HepG2 (cell line): Measurements from ENCODE around the gene CNR2. TPM values are rescaled to one million over a fixed set of nuclear protein-coding genes. Genes with fewer than 3 reads are reported as not detected.

ENCODE experiments used
- HMGXB3 ChIP-seq: sonication (generic); formaldehyde crosslinking; IDR thresholded peaks from 2 replicates; pipeline ENCODE4 v1.4.0; 2020; ENCODE audit warnings: missing genetic modification reagents, borderline replicate concordance
- HNRNPL ChIP-seq: fragments of 200-400 bp; formaldehyde crosslinking; IDR thresholded peaks from 2 replicates; pipeline ENCODE4 v1.6.1; 2017; ENCODE audit warnings: mild to moderate bottlenecking, low read depth, low read length
- NFE2L1 ChIP-seq: sonication (generic); formaldehyde crosslinking; IDR thresholded peaks from 2 replicates; pipeline ENCODE4 v1.4.0; 2020; ENCODE audit warnings: missing genetic modification reagents, mild to moderate bottlenecking, borderline replicate concordance
- POGZ ChIP-seq: sonication (generic); formaldehyde crosslinking; IDR thresholded peaks from 2 replicates; pipeline ENCODE4 v1.4.0; 2020; ENCODE audit warnings: mild to moderate bottlenecking, missing genetic modification reagents
- PRDM10 ChIP-seq: sonication (generic); formaldehyde crosslinking; IDR thresholded peaks from 2 replicates; pipeline ENCODE4 v1.4.0; 2020; ENCODE audit warnings: low read depth, missing genetic modification reagents
- ZFP36L2 ChIP-seq: sonication (generic); formaldehyde crosslinking; IDR thresholded peaks from 2 replicates; pipeline ENCODE4 v1.4.0; 2020; ENCODE audit warnings: missing genetic modification reagents
- ZNF513 ChIP-seq: sonication (generic); formaldehyde crosslinking; conservative IDR thresholded peaks from 2 replicates; pipeline ENCODE4 v1.5.0; 2020; ENCODE audit warnings: missing genetic modification reagents
- ZNF530 ChIP-seq: sonication (generic); formaldehyde crosslinking; IDR thresholded peaks from 2 replicates; pipeline ENCODE4 v1.5.0; 2020; ENCODE audit warnings: low read depth, mild to moderate bottlenecking, missing genetic modification reagents
- ZSCAN31 ChIP-seq: sonication (generic); formaldehyde crosslinking; IDR thresholded peaks from 2 replicates; pipeline ENCODE4 v1.5.0; 2020; ENCODE audit warnings: low read depth, mild to moderate bottlenecking, missing genetic modification reagents
- polyA plus RNA-seq, 8 experiments: library from polyadenylated mRNA; depleted of rRNA in 3 of 8; stranded (reverse) in 7 of 8; unstranded in 1 of 8; fragments of >200 nt; fragmentation: Illumina TruSeq in 4 of 8; extraction: Trizol in 4 of 8; gene quantifications; 2 replicates each; pipeline versions ENCODE4 v1.2.1 to v1.2.3, GENCODE V29; 2011 to 2016; ENCODE audit warnings: low read depth in 4 of 8, missing spikeins in 1 of 8, mixed read lengths in 1 of 8; ENCODE audit not compliant: insufficient read depth in 1 of 8
- total RNA-seq, 5 experiments: library from RNA; depleted of rRNA; stranded (reverse); fragments of >200 nt; fragmentation: Illumina TruSeq; extraction: Trizol; gene quantifications; 2 replicates each; pipeline ENCODE4 v1.2.3, GENCODE V29; 2016; ENCODE audit warnings: low read depth in 1 of 5
- TF ChIP-seq, protein P1 (sequence below): sonication (generic); formaldehyde crosslinking; IDR thresholded peaks from 2 replicates; pipeline ENCODE4 v1.5.0; 2020; ENCODE audit warnings: missing genetic modification reagents, mild to moderate bottlenecking, borderline replicate concordance
- TF ChIP-seq, protein P2 (sequence below), 2 experiments: fragments of 450-650 bp in 1 of 2; sonication (generic) in 1 of 2; formaldehyde crosslinking; IDR thresholded peaks; 2 replicates each; pipeline versions ENCODE4 v1.5.0 to v1.8.0; 2020 to 2022; ENCODE audit warnings: mild to moderate bottlenecking in 1 of 2, missing genetic modification reagents in 1 of 2
- TF ChIP-seq, protein P3 (sequence below): sonication (generic); formaldehyde crosslinking; IDR thresholded peaks from 2 replicates; pipeline ENCODE4 v1.5.1; 2020; ENCODE audit warnings: missing genetic modification reagents, mild to moderate bottlenecking, borderline replicate concordance

CNR2 gene
- total and polyA plus RNA-seq, 2 of the 13 experiments (the other 11 are each of a cell fraction or from before 2014, with no cell fraction given): not detected

DNA sequence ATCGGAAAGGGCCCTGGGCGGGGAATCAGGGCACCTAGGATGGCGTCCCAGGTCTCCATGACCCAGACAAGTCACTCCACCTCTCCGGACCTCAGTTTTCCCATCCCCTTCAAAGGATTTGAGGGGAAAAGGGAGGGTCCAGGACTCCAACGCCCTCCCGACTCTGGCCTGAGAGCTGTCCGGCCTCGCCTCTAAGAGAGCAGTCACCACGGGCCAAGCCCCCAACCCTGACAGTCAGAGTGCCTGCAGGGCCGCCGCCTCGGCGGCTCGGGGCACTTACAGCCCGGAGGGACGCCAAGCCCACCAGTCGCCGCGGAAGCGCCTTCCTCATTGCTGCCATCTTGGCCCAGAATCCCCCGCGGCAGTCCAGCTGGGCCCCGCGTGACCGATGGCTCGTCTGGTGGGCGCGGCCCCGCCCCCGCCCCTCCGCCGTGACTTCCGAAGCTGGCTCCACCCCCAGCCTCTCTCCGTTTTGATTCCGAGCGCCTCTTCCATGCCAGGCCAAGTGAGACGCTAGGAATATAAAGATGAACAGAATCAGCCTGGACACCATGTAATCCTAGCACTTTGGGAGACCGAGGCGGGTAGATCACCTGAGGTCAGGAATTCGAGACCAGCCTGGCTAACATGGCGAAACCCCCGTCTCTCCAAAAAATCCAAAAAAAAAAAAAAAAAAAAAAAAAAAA is 87.9 kb downstream of the CNR2 start, which contains the start of gene HMGCL (continued):
- peak; percentile 93 for TF ChIP-seq ZSCAN31 (CRISPR knock-in tag)
- no peak for TF ChIP-seq HMGXB3 (CRISPR knock-in tag)
- TF ChIP-seq, protein P1, sequence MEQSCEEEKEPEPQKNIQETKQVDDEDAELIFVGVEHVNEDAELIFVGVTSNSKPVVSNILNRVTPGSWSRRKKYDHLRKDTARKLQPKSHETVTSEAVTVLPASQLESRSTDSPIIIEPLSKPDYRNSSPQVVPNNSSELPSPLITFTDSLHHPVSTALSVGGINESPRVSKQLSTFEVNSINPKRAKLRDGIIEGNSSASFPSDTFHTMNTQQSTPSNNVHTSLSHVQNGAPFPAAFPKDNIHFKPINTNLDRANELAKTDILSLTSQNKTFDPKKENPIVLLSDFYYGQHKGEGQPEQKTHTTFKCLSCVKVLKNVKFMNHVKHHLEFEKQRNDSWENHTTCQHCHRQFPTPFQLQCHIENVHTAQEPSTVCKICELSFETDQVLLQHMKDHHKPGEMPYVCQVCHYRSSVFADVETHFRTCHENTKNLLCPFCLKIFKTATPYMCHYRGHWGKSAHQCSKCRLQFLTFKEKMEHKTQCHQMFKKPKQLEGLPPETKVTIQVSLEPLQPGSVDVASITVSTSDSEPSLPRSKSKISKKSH (CRISPR knock-in tag): peak; percentile 95; the same call in 1 of the 2 replicates
- peak; percentile 39; the same call in 1 of the 2 replicates for TF ChIP-seq ZNF513
- no peak for TF ChIP-seq ZFP36L2 (CRISPR knock-in tag)
- TF ChIP-seq POGZ (CRISPR knock-in tag): peak; percentile 81
- TF ChIP-seq, protein P2, sequence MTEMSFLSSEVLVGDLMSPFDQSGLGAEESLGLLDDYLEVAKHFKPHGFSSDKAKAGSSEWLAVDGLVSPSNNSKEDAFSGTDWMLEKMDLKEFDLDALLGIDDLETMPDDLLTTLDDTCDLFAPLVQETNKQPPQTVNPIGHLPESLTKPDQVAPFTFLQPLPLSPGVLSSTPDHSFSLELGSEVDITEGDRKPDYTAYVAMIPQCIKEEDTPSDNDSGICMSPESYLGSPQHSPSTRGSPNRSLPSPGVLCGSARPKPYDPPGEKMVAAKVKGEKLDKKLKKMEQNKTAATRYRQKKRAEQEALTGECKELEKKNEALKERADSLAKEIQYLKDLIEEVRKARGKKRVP (CRISPR knock-in tag; IDR thresholded peaks at IDR 0.05): no peak
- no peak for TF ChIP-seq PRDM10 (CRISPR knock-in tag)
- TF ChIP-seq, protein P3, sequence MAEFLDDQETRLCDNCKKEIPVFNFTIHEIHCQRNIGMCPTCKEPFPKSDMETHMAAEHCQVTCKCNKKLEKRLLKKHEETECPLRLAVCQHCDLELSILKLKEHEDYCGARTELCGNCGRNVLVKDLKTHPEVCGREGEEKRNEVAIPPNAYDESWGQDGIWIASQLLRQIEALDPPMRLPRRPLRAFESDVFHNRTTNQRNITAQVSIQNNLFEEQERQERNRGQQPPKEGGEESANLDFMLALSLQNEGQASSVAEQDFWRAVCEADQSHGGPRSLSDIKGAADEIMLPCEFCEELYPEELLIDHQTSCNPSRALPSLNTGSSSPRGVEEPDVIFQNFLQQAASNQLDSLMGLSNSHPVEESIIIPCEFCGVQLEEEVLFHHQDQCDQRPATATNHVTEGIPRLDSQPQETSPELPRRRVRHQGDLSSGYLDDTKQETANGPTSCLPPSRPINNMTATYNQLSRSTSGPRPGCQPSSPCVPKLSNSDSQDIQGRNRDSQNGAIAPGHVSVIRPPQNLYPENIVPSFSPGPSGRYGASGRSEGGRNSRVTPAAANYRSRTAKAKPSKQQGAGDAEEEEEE (CRISPR knock-in tag): no peak
- no peak for TF ChIP-seq ZNF530 (CRISPR knock-in tag)
- TF ChIP-seq NFE2L1 (CRISPR knock-in tag): no peak
- TF ChIP-seq HNRNPL: no peak
